SU-DHL-6 (cell line): ENCODE results near the gene C3orf18.

Experiments
- H2AFZ ChIP-seq: fragments of 200-600 bp; sonication (generic); 2 replicates; pipeline ENCODE4 v1.6.1; 2014; ENCODE audit warnings: low read depth, mild to moderate bottlenecking, moderate library complexity, mixed read lengths, antibody characterized with exemption, low read length; ENCODE audit not compliant: severe bottlenecking
- H3F3A ChIP-seq: fragments of 200-600 bp; shearing (Covaris generic); 2 replicates; pipeline ENCODE4 v1.6.0; 2016; ENCODE audit warnings: antibody characterized with exemption, mild to moderate bottlenecking; ENCODE audit not compliant: insufficient read depth
- H3K27ac ChIP-seq: fragments of 200-600 bp; sonication (generic); 2 replicates; pipeline ENCODE4 v1.5.1; 2016; ENCODE audit warnings: low read depth, mild to moderate bottlenecking, low read length, moderate library complexity, mixed read lengths
- H3K27me3 ChIP-seq: fragments of 200-600 bp; sonication (generic), shearing (Covaris generic); 2 replicates; pipeline ENCODE4 v1.6.0; 2014; ENCODE audit warnings: mild to moderate bottlenecking, low read length
- H3K36me3 ChIP-seq: fragments of 200-600 bp; sonication (generic); 2 replicates; pipeline ENCODE4 v1.6.1; 2014; ENCODE audit warnings: mild to moderate bottlenecking, low read length, mixed read lengths
- H3K4me2 ChIP-seq: fragments of 300-600, 200-600 bp; shearing (Covaris generic), sonication (generic); 2 replicates; pipeline ENCODE4 v1.6.0; 2014; ENCODE audit warnings: low read length, low read depth, mild to moderate bottlenecking; ENCODE audit not compliant: poor library complexity, severe bottlenecking
- H3K4me3 ChIP-seq: fragments of 200-600 bp; sonication (generic); 2 replicates; pipeline ENCODE4 v1.5.1; 2014; ENCODE audit warnings: antibody characterized with exemption, low read length, mild to moderate bottlenecking, mixed read lengths; ENCODE audit not compliant: insufficient read depth, poor library complexity, severe bottlenecking
- H3K79me2 ChIP-seq: fragments of 200-600 bp; sonication (generic); 2 replicates; pipeline ENCODE4 v1.6.1; 2014; ENCODE audit warnings: mild to moderate bottlenecking, low read length, moderate library complexity; ENCODE audit not compliant: insufficient read depth
- H3K9ac ChIP-seq: fragments of 200-600 bp; sonication (generic); 2 replicates; pipeline ENCODE4 v1.7.0; 2014; ENCODE audit warnings: mild to moderate bottlenecking, low read length
- H3K9me2 ChIP-seq: fragments of 200-600 bp; sonication (generic); replicated peaks from 2 replicates; pipeline ENCODE4 v1.6.1; 2014; ENCODE audit warnings: low read length; ENCODE audit not compliant: insufficient read depth
- H3K9me3 ChIP-seq: fragments of 200-600 bp; sonication (generic); 2 replicates; pipeline ENCODE4 v1.6.1; 2014; ENCODE audit warnings: low read length, mixed read lengths; ENCODE audit not compliant: insufficient read depth
- H4K20me1 ChIP-seq: fragments of 200-600 bp; sonication (generic); 2 replicates; pipeline ENCODE4 v1.6.1; 2014; ENCODE audit warnings: low read depth, mild to moderate bottlenecking, antibody characterized with exemption, low read length, moderate library complexity, mixed read lengths
- CTCF ChIP-seq: fragments of 200-600 bp; sonication (generic); IDR thresholded peaks from one replicate; pipeline ENCODE4 v1.5.1; 2017; ENCODE audit warnings: antibody characterized with exemption, mild to moderate bottlenecking, low read length, moderate library complexity; ENCODE audit not compliant: insufficient read depth, poor library complexity, severe bottlenecking
- EZH2phosphoT487 ChIP-seq: fragments of 200-600 bp; sonication (generic), shearing (Covaris generic); conservative IDR thresholded peaks from 2 replicates; pipeline ENCODE4 v1.6.1; 2018; ENCODE audit warnings: mild to moderate bottlenecking, antibody characterized with exemption, low read length, moderate library complexity, mixed read lengths

Gene C3orf18

GRCh38 chr3:50549226-50549625, 18.3 kb downstream of the C3orf18 start:
- Histone ChIP-seq H3K9me3 (no peaks in the 10 kb centered on the region), H3K27ac (no peak overlapping the region), H3K79me2 (no peaks in the 10 kb centered on the region), H3K4me2 (no peak overlapping the region), H2AFZ (no peak overlapping the region), H3K36me3 (no peaks in the 10 kb centered on the region), H3K9ac (no peak overlapping the region), H3F3A (no peaks in the 10 kb centered on the region), H3K4me3 (no peak overlapping the region), H3K9me2 (no peaks in the 10 kb centered on the region), H3K27me3 (no peaks in the 10 kb centered on the region), H4K20me1 (no peaks in the 10 kb centered on the region)
- no peak for TF ChIP-seq EZH2phosphoT487
- TF ChIP-seq CTCF = no peak

GRCh38 chr3:50545781-50546180, 21.8 kb downstream of the C3orf18 start:
- H3K4me2 ChIP-seq = no peak overlapping the region
- no peak overlapping the region for H3K9ac ChIP-seq
- no peaks in the 10 kb centered on the region for H3K79me2 ChIP-seq
- no peak overlapping the region for H3K27ac ChIP-seq
- H3K36me3 ChIP-seq = no peaks in the 10 kb centered on the region
- no peaks in the 10 kb centered on the region for H3K9me3 ChIP-seq
- H3K27me3 ChIP-seq = no peaks in the 10 kb centered on the region
- no peak overlapping the region for H2AFZ ChIP-seq
- H3K4me3 ChIP-seq = no peak overlapping the region
- no peaks in the 10 kb centered on the region for H4K20me1 ChIP-seq
- no peaks in the 10 kb centered on the region for H3F3A ChIP-seq
- TF ChIP-seq EZH2phosphoT487 (no peak), CTCF (no peak)
- H3K9me2 ChIP-seq = no peaks in the 10 kb centered on the region

GRCh38 chr3:50542177-50543034, 25.1 kb downstream of the C3orf18 start:
- Histone ChIP-seq H3F3A (no peaks in the 10 kb centered on the region), H2AFZ (no peak overlapping the region), H3K4me2 (no peak overlapping the region), H3K79me2 (no peaks in the 10 kb centered on the region), H3K9me2 (no peaks in the 10 kb centered on the region), H4K20me1 (no peaks in the 10 kb centered on the region), H3K27me3 (no peaks in the 10 kb centered on the region), H3K36me3 (no peaks in the 10 kb centered on the region), H3K9me3 (no peaks in the 10 kb centered on the region), H3K9ac (no peak overlapping the region), H3K4me3 (no peak overlapping the region), H3K27ac (no peak overlapping the region)
- TF ChIP-seq EZH2phosphoT487 (no peak), CTCF (peak; percentile 94)
